ENCODE measurements around the gene MS4A4E.
"Not testable (repeated sequence)": the region's sequence is repeated elsewhere in the genome, so short reads cannot be mapped to it uniquely, and the experiment has no call there.

The MS4A4E gene

GRCh38 chr11:60242740-60243239 is at the start of gene MS4A4E:
TSS of gene MS4A4E (minus strand) at chr11:60243137. CDS start at chr11:60230055, 13,082 bp downstream.
- H3K27ac ChIP-seq, result no peak within 1 kb of the TSS
- no peak within 1 kb of the TSS for H3K9ac ChIP-seq
- H3K27me3 ChIP-seq, result no peaks in the 10 kb centered on the region
- TF ChIP-seq Cebpa-rat (IDR thresholded peaks at IDR 0.05), result no peak
- H3K4me2 ChIP-seq, result no peak within 1 kb of the TSS
- no peaks in the 10 kb centered on the region for H3K9me3 ChIP-seq
- H4K20me1 ChIP-seq, result no peaks in the 10 kb centered on the region
- no peaks in the 10 kb centered on the region for H3K4me1 ChIP-seq
- no peaks in the 10 kb centered on the region for H3K36me3 ChIP-seq
- H3K4me3 ChIP-seq, result no peak within 1 kb of the TSS

- TF ChIP-seq Cebpa-rat (IDR thresholded peaks at IDR 0.05), result no peak
- Histone ChIP-seq H3K9ac (no peak overlapping the region), H3K36me3 (no peaks in the 10 kb centered on the region), H3K4me2 (no peak overlapping the region), H4K20me1 (no peaks in the 10 kb centered on the region), H3K4me1 (peaks cover 11% of the 10 kb centered on the region), H3K4me3 (no peak overlapping the region), H3K9me3 (0 out of 2 replicates have a peak, but pooled peaks cover 14% of the 10 kb centered on the region), H3K27ac (no peak overlapping the region), H3K27me3 (no peaks in the 10 kb centered on the region)
Observed at GRCh38 chr11:60292145-60292544, 49.2 kb upstream of the MS4A4E start.

DNA sequence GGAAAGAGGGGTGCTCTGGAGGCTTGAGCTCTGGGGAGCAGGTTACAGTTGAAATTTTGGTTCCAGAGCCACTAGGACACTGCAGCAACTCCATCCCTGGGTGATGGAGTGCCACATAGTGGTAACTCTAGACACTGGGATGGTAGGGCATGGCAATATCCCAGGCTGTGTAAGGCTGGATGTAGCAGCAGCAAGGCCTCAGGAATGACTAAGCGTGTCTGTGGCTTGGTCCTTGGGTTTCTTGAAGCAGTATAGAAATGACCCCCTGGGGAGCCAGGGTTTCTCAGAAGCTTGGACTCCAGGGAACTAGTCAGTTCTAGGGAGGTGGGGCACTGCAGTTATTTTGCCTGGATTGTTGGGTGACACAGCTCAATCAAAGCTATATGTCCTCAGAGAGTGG is 45.6 kb upstream of the MS4A4E start:
- Histone ChIP-seq H4K20me1 (no peaks in the 10 kb centered on the region), H3K36me3 (no peaks in the 10 kb centered on the region), H3K9me3 (0 out of 2 replicates have a peak, but pooled peaks cover 14% of the 10 kb centered on the region), H3K27ac (no peak overlapping the region), H3K4me3 (no peak overlapping the region), H3K4me1 (peaks cover 11% of the 10 kb centered on the region), H3K27me3 (no peaks in the 10 kb centered on the region), H3K9ac (no peak overlapping the region), H3K4me2 (0 out of 2 replicates have a peak overlapping the region, but pooled peaks have one; percentile 5)
- no peak for TF ChIP-seq Cebpa-rat (IDR thresholded peaks at IDR 0.05)

- H3K36me3 ChIP-seq, H4K20me1 ChIP-seq, H3K4me2 ChIP-seq, H3K27ac ChIP-seq, H3K9ac ChIP-seq, H3K27me3 ChIP-seq, H3K4me3 ChIP-seq: not testable (repeated sequence)
- peaks cover 25% of the 10 kb centered on the region for H3K4me1 ChIP-seq
- H3K9me3 ChIP-seq, result peaks cover 21% of the 10 kb centered on the region; the same call in 1 of the 2 replicates
Observed at GRCh38 chr11:60285411-60286126, 42.6 kb upstream of the MS4A4E start.

- no peak overlapping the region for H3K4me2 ChIP-seq
- H3K27me3 ChIP-seq, result no peaks in the 10 kb centered on the region
- peaks cover 7% of the 10 kb centered on the region for H3K9me3 ChIP-seq
- H3K9ac ChIP-seq, result no peak overlapping the region
- no peaks in the 10 kb centered on the region for H4K20me1 ChIP-seq
- peaks cover 27% of the 10 kb centered on the region for H3K4me1 ChIP-seq
- no peak for TF ChIP-seq Cebpa-rat (IDR thresholded peaks at IDR 0.05)
- H3K27ac ChIP-seq, result no peak overlapping the region
- H3K36me3 ChIP-seq, result no peaks in the 10 kb centered on the region
- H3K4me3 ChIP-seq, result no peak overlapping the region
Observed at GRCh38 chr11:60282286-60282685, 39.3 kb upstream of the MS4A4E start.

GRCh38 chr11:60281485-60281884 is 38.5 kb upstream of the MS4A4E start:
- H3K9me3 ChIP-seq, result peaks cover 15% of the 10 kb centered on the region
- H4K20me1 ChIP-seq, result no peaks in the 10 kb centered on the region
- H3K4me2 ChIP-seq, result peak overlapping the region; percentile 71
- TF ChIP-seq Cebpa-rat (IDR thresholded peaks at IDR 0.05), result no peak
- H3K27me3 ChIP-seq, result no peaks in the 10 kb centered on the region
- H3K4me3 ChIP-seq, result peak overlapping the region; percentile 20; the same call in 1 of the 2 replicates
- H3K9ac ChIP-seq, result no peak overlapping the region
- peaks cover 27% of the 10 kb centered on the region for H3K4me1 ChIP-seq
- H3K36me3 ChIP-seq, result no peaks in the 10 kb centered on the region
- H3K27ac ChIP-seq, result peak overlapping the region; percentile 65

DNA sequence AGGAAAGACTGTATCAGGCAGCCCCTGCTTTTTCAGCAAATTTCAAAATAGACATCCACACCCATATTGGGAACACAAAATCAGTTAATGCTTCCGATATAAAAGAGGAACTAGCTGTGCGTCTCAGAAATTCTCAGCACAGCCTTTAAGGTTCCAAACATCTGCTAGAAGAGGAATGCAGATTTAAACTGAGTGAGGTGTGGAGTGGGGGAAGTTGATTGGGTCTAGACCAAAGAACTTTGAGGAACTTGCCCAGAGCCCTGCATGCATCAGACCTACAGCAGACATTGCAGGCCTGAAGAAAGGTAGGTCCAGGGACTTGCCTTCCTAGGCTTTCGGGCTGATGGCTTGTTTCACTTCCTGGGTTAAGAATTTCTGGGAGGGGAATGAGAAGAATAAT is 37.5 kb upstream of the MS4A4E start, which contains the start of gene MS4A4A:
Gene MS4A4A (plus strand): TSS at position 255 of the 400 bp plus-strand sequence. CDS start 10 bp downstream, at position 265.
- peak within 1 kb of the TSS; percentile 5; the same call in 1 of the 2 replicates for H3K9ac ChIP-seq

DNA sequence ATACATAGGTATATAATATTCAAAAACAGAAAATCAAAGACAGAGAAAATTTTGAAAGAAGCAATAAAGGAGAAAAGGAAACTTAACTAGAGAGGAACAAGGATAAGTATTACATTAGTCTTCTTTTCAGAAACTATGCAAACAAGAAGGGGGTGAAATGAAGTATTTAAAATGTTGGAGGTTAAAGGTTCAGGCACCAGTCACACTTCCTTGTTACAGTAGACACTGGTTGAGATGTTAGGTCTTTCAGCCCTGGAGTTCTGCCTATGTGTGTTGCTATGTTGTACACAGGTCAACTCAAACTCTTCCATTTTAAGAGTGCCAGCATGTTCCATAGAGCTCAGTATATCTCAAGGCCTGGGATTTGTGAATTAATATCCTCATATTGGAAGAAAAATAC is 31.5 kb upstream of the MS4A4E start:
- Histone ChIP-seq H3K4me3 (no peak overlapping the region), H3K9ac (no peak overlapping the region), H3K4me1 (peaks cover 2% of the 10 kb centered on the region), H3K9me3 (peaks cover 27% of the 10 kb centered on the region), H3K4me2 (no peak overlapping the region), H3K27ac (no peak overlapping the region), H4K20me1 (no peaks in the 10 kb centered on the region), H3K36me3 (no peaks in the 10 kb centered on the region), H3K27me3 (no peaks in the 10 kb centered on the region)
- TF ChIP-seq Cebpa-rat (IDR thresholded peaks at IDR 0.05), result no peak

More for the DNA sequence above, 37.5 kb upstream of the MS4A4E start, which contains the start of gene MS4A4A:
- no peaks in the 10 kb centered on the region for H4K20me1 ChIP-seq
- peak within 1 kb of the TSS; percentile 65 for H3K27ac ChIP-seq
- peak within 1 kb of the TSS; percentile 71 for H3K4me2 ChIP-seq
- H3K4me1 ChIP-seq, result peaks cover 27% of the 10 kb centered on the region
- H3K4me3 ChIP-seq, result peak within 1 kb of the TSS; percentile 20
- TF ChIP-seq Cebpa-rat (IDR thresholded peaks at IDR 0.05), result no peak
- no peaks in the 10 kb centered on the region for H3K27me3 ChIP-seq
- no peaks in the 10 kb centered on the region for H3K36me3 ChIP-seq
- peaks cover 15% of the 10 kb centered on the region for H3K9me3 ChIP-seq

GRCh38 chr11:60265373-60266214 is 22.7 kb upstream of the MS4A4E start:
- H3K36me3 ChIP-seq, result no peaks in the 10 kb centered on the region
- H3K4me3 ChIP-seq, result no peak overlapping the region
- peaks cover 24% of the 10 kb centered on the region for H3K9me3 ChIP-seq
- 0 out of 2 replicates have a peak, but pooled peaks cover 6% of the 10 kb centered on the region for H3K4me1 ChIP-seq
- no peaks in the 10 kb centered on the region for H4K20me1 ChIP-seq
- no peak for TF ChIP-seq Cebpa-rat (IDR thresholded peaks at IDR 0.05)
- no peaks in the 10 kb centered on the region for H3K27me3 ChIP-seq
- no peak overlapping the region for H3K9ac ChIP-seq
- H3K4me2 ChIP-seq, result no peak overlapping the region
- no peak overlapping the region for H3K27ac ChIP-seq

Measured in BLaER1 (cell line).